Activated naive CD8-positive, alpha-beta T cell treated with anti-CD3 and anti-CD28 coated beads, Interleukin-2, amount 10 ng/mL, durations not matched to agents 7 days and 5 days (primary cell): Measurements from ENCODE around the gene COL28A1. TPM values are rescaled to one million over a fixed set of nuclear protein-coding genes. Genes with fewer than 3 reads are reported as not detected.

ENCODE experiments used
- ATAC-seq: fragments of 150-1000 bp; cut with Tn5 transposase; one replicate; pipeline ENCODE4 v1.10.0; 2021; ENCODE audit warnings: low read depth, moderate library complexity
- POLR2A ChIA-PET: fragments of 350-600 bp; sonication (Branson Sonifier 250); formaldehyde crosslinking; loops from one replicate; lab custom pipeline; 2021; ENCODE audit warnings: antibody characterized with exemption; lab: Charles Lee
- DNase-seq: peaks from one replicate; pipeline ENCODE4 v3.0.0; 2021
- H3K27ac Mint-ChIP-seq: one replicate; pipeline ENCODE4 v1.8.0; 2022; ENCODE audit warnings: mild to moderate bottlenecking, mixed read lengths
- H3K27me3 Mint-ChIP-seq: one replicate; pipeline ENCODE4 v1.8.0; 2022; ENCODE audit warnings: mild to moderate bottlenecking, moderate library complexity, mixed read lengths
- H3K36me3 Mint-ChIP-seq: one replicate; pipeline ENCODE4 v1.8.0; 2021; ENCODE audit warnings: mild to moderate bottlenecking, mixed read lengths
- H3K4me1 Mint-ChIP-seq: one replicate; pipeline ENCODE4 v1.8.0; 2021; ENCODE audit warnings: mixed read lengths
- H3K4me3 Mint-ChIP-seq: one replicate; pipeline ENCODE4 v1.8.0; 2022; ENCODE audit warnings: mild to moderate bottlenecking, moderate library complexity, mixed read lengths
- H3K9me3 Mint-ChIP-seq: one replicate; pipeline ENCODE4 v1.8.0; 2021; ENCODE audit warnings: mixed read lengths
- total RNA-seq, 2 experiments: library from RNA; stranded (reverse); gene quantifications; one replicate each; pipeline ENCODE4 v1.2.3, GENCODE V29; 2021

Gene COL28A1
- total RNA-seq, 2 experiments from 2014 or later: not detected

GRCh38 chr7:7425321-7425720, 110.4 kb downstream of the COL28A1 start:
- Mint-ChIP-seq H3K36me3 (no peaks in the 10 kb centered on the region), H3K4me3 (peak overlapping the region; percentile 30)

DNA sequence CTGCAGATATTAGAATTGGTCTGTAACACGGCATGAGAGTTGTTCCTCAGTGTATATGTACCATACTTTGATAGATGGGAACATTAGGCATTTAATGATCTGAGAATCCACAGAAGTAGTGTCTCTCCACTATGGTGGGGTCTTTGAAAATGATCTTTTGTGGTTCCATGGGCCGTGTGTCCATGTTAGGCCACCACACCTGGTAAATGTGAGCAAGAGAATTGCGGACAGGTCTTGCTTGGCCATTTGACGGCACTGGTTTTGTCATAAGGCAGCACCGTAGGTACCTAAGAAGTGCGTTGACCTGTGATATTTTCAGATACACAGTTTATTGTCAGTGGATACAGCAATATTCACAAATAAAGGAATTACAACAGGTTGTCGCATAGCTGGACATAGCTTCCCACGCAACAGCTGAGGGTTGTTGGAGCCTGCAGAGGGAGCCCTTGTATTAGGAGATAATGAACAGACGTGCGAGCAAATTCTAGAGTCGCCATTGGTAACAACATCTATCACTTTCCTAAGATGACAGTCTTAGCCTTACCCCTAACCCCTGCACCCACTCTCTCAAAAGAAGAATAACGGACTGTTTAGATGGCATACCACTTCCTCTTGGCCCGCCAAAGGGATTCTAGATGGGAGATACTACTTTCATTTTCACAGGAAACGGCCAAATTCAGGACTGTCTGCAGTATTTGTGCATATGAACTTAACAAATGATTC, 111.4 kb downstream of the COL28A1 start:
- ATAC-seq: peak; percentile 91

More at GRCh38 chr7:7425321-7425720, 110.4 kb downstream of the COL28A1 start:
- ATAC-seq (no peak), DNase-seq (no peak)
- Mint-ChIP-seq H3K27ac (peak overlapping the region; percentile 15), H3K4me1 (peaks cover 10% of the 10 kb centered on the region), H3K27me3 (no peaks in the 10 kb centered on the region), H3K9me3 (peaks cover 2% of the 10 kb centered on the region)
- POLR2A ChIA-PET: no interaction called here

DNA sequence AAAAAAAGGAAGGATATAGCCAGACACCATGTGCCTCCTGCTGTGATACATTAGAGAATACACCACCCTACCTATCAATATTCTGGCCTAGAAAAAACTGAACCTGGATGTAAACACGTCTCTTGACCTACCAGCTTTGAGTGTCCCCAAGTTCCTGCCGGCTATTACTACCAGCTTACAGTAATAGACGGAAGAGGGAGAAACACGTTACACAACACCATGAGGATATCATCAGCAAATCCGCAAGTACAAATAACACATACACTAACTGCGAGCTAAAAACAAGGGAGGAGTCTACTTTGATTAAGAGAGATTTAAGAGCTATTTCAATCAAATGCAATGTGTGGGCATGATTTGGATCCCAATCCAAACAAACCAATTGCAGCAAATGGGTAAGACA, 113.0 kb downstream of the COL28A1 start:
- H3K36me3 Mint-ChIP-seq: no peaks in the 10 kb centered on the region
- H3K4me3 Mint-ChIP-seq: no peak overlapping the region
- no peak overlapping the region for H3K27ac Mint-ChIP-seq
- POLR2A ChIA-PET: interaction anchor here (0.6 kb wide), 1 partner anchor 265 kb away, joined by 3 read pairs; no protein-coding TSS in a partner anchor
- H3K9me3 Mint-ChIP-seq: peaks cover 2% of the 10 kb centered on the region
- no peak for ATAC-seq
- H3K4me1 Mint-ChIP-seq: peaks cover 10% of the 10 kb centered on the region
- H3K27me3 Mint-ChIP-seq: no peaks in the 10 kb centered on the region
- no peak for DNase-seq

More for the DNA sequence above, 111.4 kb downstream of the COL28A1 start:
- Mint-ChIP-seq H3K4me1 (peaks cover 10% of the 10 kb centered on the region), H3K27me3 (no peaks in the 10 kb centered on the region), H3K36me3 (no peaks in the 10 kb centered on the region), H3K4me3 (peak overlapping the region; percentile 77), H3K9me3 (peaks cover 2% of the 10 kb centered on the region), H3K27ac (peak overlapping the region; percentile 64)
- POLR2A ChIA-PET: interaction anchor here (1.0 kb wide), 1 partner anchor 243 kb away, joined by 5 read pairs; no protein-coding TSS in a partner anchor
- peak; percentile 34 for DNase-seq

DNA sequence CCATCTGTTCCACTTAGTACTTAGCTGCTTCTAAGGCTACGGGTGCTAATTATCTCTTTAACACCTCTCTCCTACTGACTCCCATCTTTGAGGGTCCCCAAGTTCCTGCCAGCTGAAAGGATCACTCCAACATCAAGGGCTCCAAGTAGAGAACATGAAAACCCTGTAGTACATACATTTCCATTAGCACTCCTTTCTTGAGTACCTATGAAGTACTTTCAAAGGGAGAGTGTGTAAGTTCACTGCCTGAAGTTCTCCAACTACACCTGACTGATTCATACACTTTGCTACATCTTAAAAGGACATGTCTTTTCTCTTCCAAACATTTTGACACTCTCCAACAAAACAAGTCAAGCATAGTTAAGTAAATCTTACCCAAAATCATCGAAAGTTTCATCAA, 113.8 kb downstream of the COL28A1 start:
- POLR2A ChIA-PET: no interaction called here
- DNase-seq (no peak), ATAC-seq (no peak)
- Mint-ChIP-seq H3K27ac (no peak overlapping the region), H3K4me3 (no peak overlapping the region), H3K36me3 (no peaks in the 10 kb centered on the region), H3K4me1 (peaks cover 10% of the 10 kb centered on the region), H3K27me3 (no peaks in the 10 kb centered on the region), H3K9me3 (peaks cover 2% of the 10 kb centered on the region)

DNA sequence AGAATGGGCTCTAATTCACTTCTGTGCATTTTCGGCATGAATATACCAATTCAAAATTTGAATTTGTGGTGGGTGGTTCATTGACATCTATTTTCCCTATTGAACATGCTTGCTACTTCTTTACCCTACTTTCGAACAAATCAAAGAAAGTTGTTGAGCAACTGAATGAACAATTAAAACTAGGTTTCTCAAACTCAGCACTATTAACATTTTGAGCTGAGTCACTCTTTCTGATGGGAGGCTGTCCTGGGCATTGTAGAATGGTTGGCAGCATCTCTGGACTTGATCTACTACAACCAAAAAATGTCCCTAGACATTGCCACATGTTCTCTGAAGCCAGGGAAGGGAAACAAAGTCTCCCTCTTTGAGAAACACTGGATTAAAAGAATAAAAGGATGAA, 116.7 kb downstream of the COL28A1 start:
- Mint-ChIP-seq H3K36me3 (no peaks in the 10 kb centered on the region), H3K27ac (no peak overlapping the region), H3K4me1 (peaks cover 3% of the 10 kb centered on the region), H3K9me3 (no peaks in the 10 kb centered on the region), H3K27me3 (no peaks in the 10 kb centered on the region), H3K4me3 (no peak overlapping the region)
- POLR2A ChIA-PET: no interaction called here
- ATAC-seq (no peak), DNase-seq (no peak)

DNA sequence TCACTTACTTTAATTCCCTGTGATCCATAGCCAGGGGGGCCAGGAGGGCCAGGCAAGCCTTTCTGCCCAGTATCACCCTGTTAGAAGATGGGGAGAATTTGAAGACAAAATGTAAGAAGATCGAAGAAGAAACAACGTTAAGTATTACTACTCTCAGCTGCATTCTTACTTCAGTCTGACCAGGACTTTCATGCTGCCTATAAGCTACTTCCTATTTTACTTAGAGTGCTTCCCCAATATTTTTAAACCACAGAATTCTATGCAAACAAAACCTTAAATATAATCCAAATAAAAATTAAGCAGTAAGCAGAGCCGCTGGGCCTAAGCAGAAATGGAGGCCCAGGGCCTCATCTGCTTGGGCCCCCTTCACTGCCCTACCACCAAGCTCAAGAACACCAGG, 117.8 kb downstream of the COL28A1 start:
- no peaks in the 10 kb centered on the region for H3K27me3 Mint-ChIP-seq
- H3K36me3 Mint-ChIP-seq: no peaks in the 10 kb centered on the region
- POLR2A ChIA-PET: no interaction called here
- no peak for ATAC-seq
- H3K9me3 Mint-ChIP-seq: peaks cover 4% of the 10 kb centered on the region
- H3K4me1 Mint-ChIP-seq: peaks cover 3% of the 10 kb centered on the region
- H3K27ac Mint-ChIP-seq: no peak overlapping the region
- DNase-seq: no peak
- no peak overlapping the region for H3K4me3 Mint-ChIP-seq

DNA sequence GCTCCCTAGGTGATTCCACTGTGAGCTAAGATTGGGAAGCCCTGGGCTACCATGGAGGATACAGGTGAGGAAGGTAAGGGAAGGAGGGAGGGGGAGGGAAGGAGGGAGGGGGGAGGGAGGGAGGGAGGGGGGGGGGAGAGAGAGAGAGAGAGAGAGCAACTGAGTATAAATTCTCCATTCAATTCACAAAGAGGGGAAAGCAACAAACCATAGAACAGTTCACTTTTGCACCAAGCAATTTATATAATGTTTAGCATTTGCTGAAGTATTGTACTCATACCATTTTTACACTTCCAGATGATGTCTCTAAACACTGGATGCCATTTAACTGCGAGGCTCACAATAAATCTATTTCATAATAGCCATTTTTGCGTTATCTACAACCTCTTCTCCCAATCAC, 118.3 kb downstream of the COL28A1 start:
- no peak overlapping the region for H3K27ac Mint-ChIP-seq
- POLR2A ChIA-PET: no interaction called here
- ATAC-seq: no peak
- DNase-seq: no peak
- peaks cover 3% of the 10 kb centered on the region for H3K4me1 Mint-ChIP-seq
- H3K9me3 Mint-ChIP-seq: peaks cover 4% of the 10 kb centered on the region
- no peaks in the 10 kb centered on the region for H3K36me3 Mint-ChIP-seq
- no peaks in the 10 kb centered on the region for H3K27me3 Mint-ChIP-seq
- no peak overlapping the region for H3K4me3 Mint-ChIP-seq

DNA sequence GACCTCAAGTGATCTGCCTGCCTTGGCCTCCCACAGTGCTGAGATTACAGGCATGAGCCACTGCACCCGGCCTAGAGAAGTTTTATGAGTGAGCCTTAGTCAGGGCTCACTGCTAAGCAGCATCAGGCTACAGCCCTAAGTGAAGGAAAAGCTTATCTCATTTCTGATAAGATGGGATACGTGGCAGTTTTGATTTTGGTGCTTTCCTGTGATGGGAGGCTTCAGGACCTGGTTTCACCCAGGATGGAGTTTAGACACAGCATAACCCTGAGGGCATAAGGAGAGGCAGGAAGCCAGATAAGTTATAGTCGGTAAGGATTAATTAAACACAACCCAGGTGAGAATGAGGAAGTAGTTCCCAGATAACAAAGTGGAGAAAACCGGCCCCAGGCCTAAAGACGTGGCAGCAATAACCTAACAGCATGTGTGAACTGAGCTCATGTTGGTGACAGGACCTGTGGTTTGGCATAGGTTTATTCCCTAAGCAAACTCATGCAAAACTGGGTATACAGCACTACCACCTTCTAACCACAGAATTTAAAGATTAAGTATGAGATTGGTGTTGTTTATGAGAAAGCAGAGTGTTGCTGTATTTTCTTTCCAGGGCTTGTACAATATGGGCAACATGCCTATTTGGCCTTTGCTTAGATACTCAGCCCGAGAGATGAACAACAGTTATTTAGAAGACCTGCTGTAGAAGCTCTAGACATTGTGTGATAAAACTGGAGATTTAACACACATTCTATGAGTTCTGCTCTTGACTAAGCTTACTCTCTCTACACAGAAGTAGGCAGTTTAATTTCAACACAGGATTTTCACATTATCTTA, 119.4 kb downstream of the COL28A1 start:
- H3K36me3 Mint-ChIP-seq: no peaks in the 10 kb centered on the region
- peaks cover 3% of the 10 kb centered on the region for H3K4me1 Mint-ChIP-seq
- no peaks in the 10 kb centered on the region for H3K27me3 Mint-ChIP-seq
- no peak for ATAC-seq
- H3K9me3 Mint-ChIP-seq: peaks cover 5% of the 10 kb centered on the region
- H3K4me3 Mint-ChIP-seq: no peak overlapping the region
- POLR2A ChIA-PET: no interaction called here
- no peak overlapping the region for H3K27ac Mint-ChIP-seq
- no peak for DNase-seq

DNA sequence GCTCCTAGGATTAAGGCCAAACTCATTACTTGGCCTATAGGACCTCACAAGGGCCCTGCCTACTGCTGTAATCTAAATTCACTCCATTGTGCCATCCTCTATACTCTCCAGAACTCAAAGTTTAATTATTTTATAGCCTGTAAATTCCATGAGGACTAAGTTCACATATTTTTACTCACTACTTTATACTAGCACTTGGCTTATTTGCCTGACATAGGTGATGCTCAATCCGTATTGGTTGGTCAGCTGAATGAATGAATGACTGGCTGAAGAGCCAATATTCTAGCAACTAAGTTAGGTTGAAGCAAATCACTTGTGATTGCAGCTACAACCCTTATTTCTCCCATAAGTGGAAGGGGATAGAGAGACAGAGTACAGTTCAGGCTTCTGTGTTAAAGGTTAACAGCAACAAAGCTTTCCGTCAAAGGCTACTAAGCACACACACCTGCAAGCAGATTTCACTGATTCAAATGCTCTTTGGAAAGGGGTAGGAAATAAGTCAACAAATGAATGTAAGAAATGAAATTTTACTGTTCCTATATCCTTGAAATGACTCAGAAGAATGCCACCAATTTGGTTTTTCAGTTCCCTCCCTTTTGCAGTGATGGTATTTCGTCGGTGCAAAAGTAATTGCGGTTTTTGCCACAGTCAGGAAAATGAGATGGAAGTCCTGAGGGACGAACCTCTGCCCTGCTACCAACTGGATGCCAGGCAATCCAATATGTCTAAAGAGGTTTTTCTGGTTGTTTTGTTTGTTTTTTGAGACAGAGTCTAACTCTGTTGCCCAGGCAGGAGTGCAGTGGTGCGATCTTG, 120.7 kb downstream of the COL28A1 start:
- ATAC-seq (no peak), DNase-seq (no peak)
- Mint-ChIP-seq H3K27ac (no peak overlapping the region), H3K4me1 (peaks cover 3% of the 10 kb centered on the region), H3K4me3 (no peak overlapping the region), H3K36me3 (no peaks in the 10 kb centered on the region), H3K9me3 (peaks cover 5% of the 10 kb centered on the region), H3K27me3 (no peaks in the 10 kb centered on the region)
- POLR2A ChIA-PET: no interaction called here

DNA sequence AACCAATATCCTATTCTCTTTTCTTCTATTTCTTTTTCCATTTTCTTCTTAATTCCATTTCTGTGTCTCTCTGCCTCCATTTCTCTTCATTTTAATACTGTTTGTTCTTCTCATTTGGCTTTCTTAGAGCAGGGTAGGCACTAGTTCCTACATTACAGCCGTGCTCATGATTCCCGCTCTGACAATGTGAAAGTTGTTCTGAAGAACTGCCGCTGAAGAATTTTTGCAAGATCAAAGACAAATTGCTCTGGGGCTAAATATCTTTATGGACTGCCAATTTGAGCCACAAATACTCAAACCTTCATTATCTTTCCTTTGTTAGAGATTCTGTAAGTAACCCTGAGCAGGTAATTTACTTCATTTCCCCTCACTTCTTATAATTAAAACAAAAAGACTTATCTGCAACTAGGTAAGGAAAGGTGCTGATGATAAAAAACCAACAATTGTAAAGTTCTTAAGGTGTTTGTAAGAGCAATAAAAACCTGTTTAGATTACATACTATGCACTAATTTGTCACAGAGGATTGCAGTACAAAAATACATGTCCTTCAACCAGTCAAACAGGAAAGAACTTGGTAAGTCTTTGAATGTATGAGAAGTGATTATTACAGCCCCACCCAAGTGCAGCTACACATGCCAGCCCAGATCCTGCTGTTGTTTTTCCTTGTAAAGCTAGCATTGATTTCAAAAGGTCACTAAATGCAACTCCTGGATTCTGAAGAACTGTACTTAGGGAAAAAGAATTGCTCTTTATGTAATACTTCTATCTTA, 127.5 kb downstream of the COL28A1 start:
- ATAC-seq (no peak), DNase-seq (no peak)
- Mint-ChIP-seq H3K27ac (no peak overlapping the region), H3K4me3 (no peak overlapping the region), H3K9me3 (peaks cover 1% of the 10 kb centered on the region), H3K4me1 (no peaks in the 10 kb centered on the region), H3K36me3 (peaks cover 1% of the 10 kb centered on the region), H3K27me3 (peaks cover 3% of the 10 kb centered on the region)
- POLR2A ChIA-PET: no interaction called here

DNA sequence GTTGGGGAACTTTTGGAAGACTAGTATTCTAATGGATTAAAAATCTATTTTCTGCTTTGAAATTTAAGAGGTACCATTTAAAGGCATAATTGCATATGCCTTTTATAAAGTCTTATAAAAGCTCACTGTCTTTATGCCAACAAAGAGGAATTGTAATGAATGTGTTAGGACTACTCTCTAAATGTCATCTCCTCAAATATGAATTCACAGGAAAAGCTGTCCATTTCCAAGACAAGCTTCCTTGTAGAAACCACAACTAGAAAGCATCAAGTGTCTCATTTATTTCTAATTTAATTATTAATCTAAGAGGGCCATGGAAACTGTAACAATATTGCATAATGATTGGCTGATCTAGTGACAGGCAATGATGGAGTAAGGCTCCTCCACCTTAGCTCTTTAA, 130.2 kb downstream of the COL28A1 start:
- Mint-ChIP-seq H3K27ac (no peak overlapping the region), H3K36me3 (peaks cover 1% of the 10 kb centered on the region), H3K4me1 (no peaks in the 10 kb centered on the region), H3K4me3 (no peak overlapping the region), H3K9me3 (no peaks in the 10 kb centered on the region), H3K27me3 (peaks cover 3% of the 10 kb centered on the region)
- ATAC-seq (no peak), DNase-seq (no peak)
- POLR2A ChIA-PET: no interaction called here

DNA sequence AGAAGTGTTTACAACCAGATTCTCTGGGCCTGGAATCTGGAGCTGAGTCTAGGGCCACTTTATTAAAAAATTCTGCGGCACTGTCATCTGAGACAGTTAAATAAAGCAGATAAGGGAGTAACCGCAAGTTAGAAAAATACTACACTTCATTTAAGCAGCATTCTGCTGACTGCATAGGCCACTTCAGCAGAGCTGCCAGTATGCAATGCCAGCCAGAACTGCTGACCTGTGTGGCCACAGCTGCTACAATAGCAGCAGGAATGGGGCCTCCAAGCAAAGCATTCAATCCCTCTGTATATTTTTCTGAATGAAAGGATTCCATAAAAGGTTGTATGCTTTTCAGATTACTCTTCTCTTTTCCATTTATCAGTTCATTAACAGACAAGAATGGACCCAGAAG, 136.0 kb downstream of the COL28A1 start:
- Mint-ChIP-seq H3K27ac (no peak overlapping the region), H3K4me1 (no peaks in the 10 kb centered on the region), H3K27me3 (no peaks in the 10 kb centered on the region), H3K36me3 (no peaks in the 10 kb centered on the region), H3K4me3 (no peak overlapping the region), H3K9me3 (no peaks in the 10 kb centered on the region)
- no peak for ATAC-seq
- DNase-seq: no peak
- POLR2A ChIA-PET: no interaction called here

GRCh38 chr7:7395785-7396184, 139.9 kb downstream of the COL28A1 start:
- DNase-seq (no peak), ATAC-seq (no peak)
- no peaks in the 10 kb centered on the region for H3K4me1 Mint-ChIP-seq
- no peaks in the 10 kb centered on the region for H3K36me3 Mint-ChIP-seq
- no peak overlapping the region for H3K4me3 Mint-ChIP-seq
- peaks cover 6% of the 10 kb centered on the region for H3K9me3 Mint-ChIP-seq
- no peak overlapping the region for H3K27ac Mint-ChIP-seq
- POLR2A ChIA-PET: no interaction called here
- peaks cover 3% of the 10 kb centered on the region for H3K27me3 Mint-ChIP-seq
